GM12865 (cell line): ENCODE data around the gene ADGRB2.

Experiments
- DNase-seq: peaks from one replicate; pipeline ENCODE4 v3.0.0; 2010; ENCODE audit warnings: low read depth
- H3K4me3 ChIP-seq: 2 replicates; pipeline ENCODE4 v1.5.1; 2011; ENCODE audit warnings: mild to moderate bottlenecking, low read depth, low read length, control low read depth
- TF ChIP-seq, protein P1 (sequence below): IDR thresholded peaks from 2 replicates; pipeline ENCODE4 v1.5.1; 2011; ENCODE audit warnings: low read length, control low read depth, low read depth, inconsistent platforms; ENCODE audit not compliant: insufficient read depth; ENCODE audit errors: missing control alignments

Gene ADGRB2

DNA sequence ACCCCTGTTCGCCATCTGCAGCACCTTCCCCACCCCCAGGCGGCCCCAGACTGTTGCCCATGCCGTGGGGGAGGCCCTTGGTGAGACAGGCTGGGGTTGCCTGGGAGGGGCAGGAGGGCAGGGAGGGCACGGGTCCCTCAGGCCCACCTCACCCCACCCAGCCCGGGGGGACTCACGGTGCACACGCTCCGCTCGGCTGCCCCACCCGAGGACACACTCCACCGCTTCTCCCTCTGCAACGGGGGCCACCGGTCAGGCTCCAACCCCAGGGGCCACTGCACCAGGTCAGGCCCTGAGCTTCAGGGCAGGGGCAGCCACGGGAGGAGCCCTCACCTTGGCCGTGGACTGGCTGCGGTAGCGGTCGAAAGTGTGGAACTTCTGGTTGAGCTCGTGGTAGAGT is 36.3 kb downstream of the ADGRB2 start:
- TF ChIP-seq, protein P1, sequence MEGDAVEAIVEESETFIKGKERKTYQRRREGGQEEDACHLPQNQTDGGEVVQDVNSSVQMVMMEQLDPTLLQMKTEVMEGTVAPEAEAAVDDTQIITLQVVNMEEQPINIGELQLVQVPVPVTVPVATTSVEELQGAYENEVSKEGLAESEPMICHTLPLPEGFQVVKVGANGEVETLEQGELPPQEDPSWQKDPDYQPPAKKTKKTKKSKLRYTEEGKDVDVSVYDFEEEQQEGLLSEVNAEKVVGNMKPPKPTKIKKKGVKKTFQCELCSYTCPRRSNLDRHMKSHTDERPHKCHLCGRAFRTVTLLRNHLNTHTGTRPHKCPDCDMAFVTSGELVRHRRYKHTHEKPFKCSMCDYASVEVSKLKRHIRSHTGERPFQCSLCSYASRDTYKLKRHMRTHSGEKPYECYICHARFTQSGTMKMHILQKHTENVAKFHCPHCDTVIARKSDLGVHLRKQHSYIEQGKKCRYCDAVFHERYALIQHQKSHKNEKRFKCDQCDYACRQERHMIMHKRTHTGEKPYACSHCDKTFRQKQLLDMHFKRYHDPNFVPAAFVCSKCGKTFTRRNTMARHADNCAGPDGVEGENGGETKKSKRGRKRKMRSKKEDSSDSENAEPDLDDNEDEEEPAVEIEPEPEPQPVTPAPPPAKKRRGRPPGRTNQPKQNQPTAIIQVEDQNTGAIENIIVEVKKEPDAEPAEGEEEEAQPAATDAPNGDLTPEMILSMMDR: no peak
- H3K4me3 ChIP-seq: no peak overlapping the region
- no peak for DNase-seq

DNA sequence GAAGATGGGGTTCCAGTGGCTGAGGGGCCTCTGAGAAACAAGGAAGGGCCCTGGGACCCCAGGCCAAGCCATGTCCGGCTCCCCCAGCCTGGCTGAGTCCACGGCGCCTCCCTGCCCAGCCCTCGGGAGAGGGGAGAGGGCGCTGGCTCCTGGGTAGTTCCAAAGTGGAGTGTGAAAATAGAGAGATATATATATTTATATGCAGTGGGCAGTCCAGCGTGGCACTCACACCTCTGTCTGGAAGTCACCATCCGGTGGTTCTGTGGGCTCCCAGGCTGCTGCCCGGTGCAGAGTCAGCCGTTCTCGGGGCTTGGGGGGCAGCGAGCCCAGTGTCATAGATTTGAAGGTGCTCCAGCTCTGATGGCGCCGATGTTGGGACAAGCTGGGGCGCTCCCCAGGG is 36.9 kb downstream of the ADGRB2 start:
- no peak overlapping the region for H3K4me3 ChIP-seq
- TF ChIP-seq, protein P1: no peak
- no peak for DNase-seq

DNA sequence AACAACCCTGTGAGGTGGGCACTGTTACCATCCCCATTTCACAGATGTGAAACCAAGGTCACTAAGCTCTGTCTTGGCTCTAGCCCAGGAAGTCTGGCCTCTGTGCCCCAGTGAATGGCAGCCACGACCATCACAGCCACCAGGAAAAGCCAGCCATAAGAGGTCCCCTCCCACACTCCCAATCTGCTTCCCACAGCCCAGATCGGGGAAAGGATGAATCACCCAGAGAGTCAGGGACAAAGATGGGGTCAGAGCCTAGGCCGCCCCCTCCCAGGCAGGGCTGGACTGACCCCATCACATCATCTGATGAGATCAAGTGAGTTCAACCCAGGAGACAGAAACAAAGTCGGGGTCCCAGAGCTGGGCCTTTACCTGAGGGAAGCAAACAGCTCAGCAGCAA is 37.4 kb downstream of the ADGRB2 start:
- TF ChIP-seq, protein P1: no peak
- no peak for DNase-seq
- H3K4me3 ChIP-seq: no peak overlapping the region

DNA sequence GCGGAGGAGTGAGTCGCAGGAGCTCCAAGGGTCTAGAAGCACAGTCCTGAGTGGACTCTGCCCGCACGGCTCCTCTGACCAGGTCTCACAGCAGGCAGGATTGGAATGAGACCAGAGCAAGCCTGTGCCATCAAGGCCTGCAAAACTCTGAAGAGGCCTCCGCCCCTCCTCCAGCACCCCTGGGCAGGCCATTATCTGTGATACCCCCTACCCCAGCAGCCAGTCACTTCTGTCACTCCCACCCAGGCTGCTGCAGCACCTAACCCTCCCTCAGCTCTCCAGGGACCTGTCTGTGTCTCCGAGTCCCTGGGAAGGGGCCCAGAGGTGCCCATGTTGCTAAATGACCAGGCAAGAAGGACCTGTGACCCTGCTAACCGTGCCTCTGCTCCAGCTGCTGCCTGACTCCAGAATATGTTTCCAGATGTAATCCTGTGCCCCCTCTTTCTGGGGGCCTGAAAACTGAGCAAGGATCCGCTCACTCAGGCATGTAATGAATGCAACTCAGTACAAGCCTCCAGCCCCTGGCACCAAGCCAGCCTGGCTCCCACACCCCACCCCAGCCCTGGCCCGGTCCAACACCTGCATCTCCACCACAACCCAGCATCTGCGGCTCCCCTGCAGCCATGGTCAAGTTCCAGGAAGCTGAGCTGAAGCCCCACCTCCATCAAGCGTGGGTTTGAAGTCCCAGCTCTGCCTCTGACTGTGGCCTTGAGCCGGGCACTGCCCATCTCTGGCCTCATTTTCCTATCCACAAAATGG is 38.2 kb downstream of the ADGRB2 start:
- TF ChIP-seq, protein P1: no peak
- no peak overlapping the region for H3K4me3 ChIP-seq
- DNase-seq: no peak

DNA sequence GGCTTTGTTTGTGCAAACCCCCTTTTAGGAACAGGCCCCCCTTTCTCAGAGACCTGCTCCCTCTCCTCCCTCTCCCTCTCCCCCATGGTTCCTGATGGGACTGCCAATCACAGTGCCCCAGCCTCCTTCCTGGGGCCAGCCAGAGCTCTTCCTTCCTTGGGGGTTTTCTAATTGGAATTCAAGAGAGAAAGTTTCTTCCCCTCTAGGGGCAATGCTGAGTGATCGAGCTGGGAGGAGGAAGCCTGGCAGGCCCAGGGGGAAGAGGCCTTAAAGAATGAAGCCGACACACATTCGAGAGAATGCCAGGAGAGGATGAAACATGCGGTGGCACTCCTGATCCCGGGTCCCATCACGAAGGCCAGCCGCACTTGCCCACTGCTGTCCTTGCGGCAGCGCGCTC is 39.0 kb downstream of the ADGRB2 start:
- TF ChIP-seq, protein P1: no peak
- no peak overlapping the region for H3K4me3 ChIP-seq
- no peak for DNase-seq

DNA sequence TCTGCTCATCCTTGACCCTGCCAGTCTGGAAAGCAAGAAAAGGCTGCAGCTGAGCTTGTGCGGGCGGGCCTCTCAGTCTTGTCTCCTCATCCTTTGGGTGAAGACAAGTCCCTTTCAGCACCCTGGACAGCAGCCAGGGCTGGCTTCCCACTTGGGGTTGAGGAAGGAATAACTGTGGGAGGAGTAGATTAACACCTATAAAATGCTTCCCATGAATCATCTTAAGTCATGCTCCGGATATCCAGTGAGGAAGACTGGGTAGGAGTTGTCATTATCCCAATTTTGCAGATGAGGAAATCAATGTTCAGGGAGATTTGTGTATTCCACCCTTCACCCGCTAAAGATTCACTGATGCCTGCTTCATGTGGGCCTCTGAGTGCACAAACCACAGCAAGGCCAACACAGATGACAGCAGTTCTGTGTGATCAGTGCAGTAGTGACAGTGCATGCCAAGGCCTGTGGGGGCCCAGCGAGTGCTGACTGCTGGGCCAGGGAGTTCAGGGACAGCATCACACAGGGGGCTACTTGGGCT is 40.2 kb downstream of the ADGRB2 start:
- DNase-seq: peak; percentile 44
- H3K4me3 ChIP-seq: no peak overlapping the region
- TF ChIP-seq, protein P1: no peak

DNA sequence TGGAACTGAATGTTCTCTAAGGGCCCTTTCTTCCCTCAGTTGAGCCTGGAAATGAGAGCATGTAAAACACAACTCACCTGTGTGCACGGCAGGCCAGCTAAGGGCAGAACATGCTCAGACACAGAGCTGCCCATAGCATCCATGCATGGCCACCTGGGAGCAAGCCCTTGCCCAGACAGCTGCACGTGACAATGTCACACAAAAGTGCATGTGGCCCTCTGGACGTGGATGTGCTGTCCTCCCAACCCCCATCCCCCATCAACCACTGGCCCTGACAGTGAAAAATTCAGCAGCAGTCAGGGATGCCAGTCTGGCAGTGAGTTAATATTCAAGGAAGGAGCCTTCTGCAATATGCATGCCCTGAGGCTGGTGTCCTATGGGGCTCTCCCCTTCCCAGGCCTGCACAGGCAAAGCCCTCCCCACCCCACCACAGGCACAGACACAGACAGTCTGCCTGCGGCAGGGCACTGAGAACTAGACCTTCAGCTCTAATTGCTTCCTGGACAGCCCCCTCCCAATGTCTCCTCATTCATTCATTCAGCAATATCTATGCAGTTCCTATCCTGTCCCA is 45.7 kb downstream of the ADGRB2 start:
- DNase-seq: no peak
- TF ChIP-seq, protein P1: no peak
- H3K4me3 ChIP-seq: no peak overlapping the region
